Measurements from ENCODE around the gene RAPGEF4. TPM values are rescaled to one million over a fixed set of nuclear protein-coding genes. Genes with fewer than 3 reads are reported as not detected.
A peak's percentile ranks its signal among the peaks of the same experiment; 100 is the strongest.
"Not testable (repeated sequence)": the region's sequence is repeated elsewhere in the genome, so short reads cannot be mapped to it uniquely, and the experiment has no call there.

The RAPGEF4 gene
- total RNA-seq, 1 donor from 2014 or later, result 14.2 TPM

DNA sequence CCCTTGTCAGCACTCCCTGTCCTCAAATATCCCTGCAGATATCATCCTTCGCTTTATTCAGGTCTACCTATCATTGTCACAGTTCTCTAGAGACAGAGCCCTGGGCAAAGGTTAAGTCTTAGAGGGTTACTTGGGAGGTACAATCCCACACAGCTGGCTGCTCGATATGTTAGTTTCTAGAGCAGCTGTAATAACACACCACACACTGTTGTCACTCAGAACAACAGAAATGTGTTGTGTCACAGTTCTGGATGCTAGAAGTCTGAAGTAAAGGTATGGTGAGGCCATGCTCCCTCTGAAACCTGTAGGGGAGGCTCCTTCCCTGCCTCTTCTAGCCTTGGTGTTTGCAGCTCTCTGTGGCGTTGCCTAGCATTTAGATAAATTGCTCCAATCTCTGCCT is 9.9 kb upstream of the RAPGEF4 start:
- DNase-seq (ENCODE audit: low read depth in 2 of 2), result no peak

DNA sequence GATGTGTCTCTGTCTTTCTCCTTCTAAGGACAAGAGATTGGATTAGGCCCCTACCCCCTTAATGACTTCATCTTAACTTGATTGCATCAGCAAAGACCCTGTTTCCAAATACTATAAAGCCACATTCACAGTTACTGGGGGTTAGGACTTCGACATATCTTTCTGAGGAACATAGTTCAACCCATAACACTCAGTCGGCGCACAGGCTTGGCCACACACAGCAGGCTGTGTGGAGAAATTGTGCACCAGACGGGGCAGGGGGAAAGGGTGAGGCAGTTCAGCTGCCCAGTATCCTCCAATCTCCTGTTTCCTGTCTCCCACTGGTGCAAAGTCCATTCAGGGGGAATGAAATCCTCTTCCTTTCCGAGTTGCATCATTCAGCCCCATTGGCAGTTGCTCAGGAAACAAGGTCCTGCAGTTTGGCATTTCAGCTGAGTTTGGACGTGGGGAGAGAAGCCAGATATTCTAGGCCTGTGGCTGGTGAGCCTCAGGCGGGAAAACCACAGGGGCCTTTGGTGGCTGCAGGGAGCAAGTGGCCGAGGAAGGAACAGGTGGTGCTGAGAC is 9.4 kb upstream of the RAPGEF4 start:
- DNase-seq (ENCODE audit: low read depth in 2 of 2), result peak; percentile 76 to 85

DNA sequence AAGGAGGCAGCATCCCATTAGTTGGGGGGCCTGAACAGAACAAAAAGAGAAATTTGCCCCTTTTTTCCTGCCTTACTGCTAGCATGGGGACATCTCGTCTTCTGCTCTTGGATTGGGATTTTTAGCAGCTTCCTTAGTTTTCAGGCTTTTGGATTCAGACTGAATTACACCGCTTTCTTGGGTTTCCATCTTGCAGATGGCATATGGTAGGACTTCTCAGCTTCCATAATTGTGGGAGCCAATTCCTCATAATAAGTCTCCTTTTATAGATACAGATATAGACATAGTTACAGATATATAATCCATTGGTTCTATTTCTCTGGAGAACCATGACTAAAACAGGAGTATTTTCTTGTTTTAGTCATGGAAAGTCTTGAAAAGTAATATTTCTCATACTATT is 5.2 kb upstream of the RAPGEF4 start:
- DNase-seq (ENCODE audit: low read depth in 2 of 2), result no peak

DNA sequence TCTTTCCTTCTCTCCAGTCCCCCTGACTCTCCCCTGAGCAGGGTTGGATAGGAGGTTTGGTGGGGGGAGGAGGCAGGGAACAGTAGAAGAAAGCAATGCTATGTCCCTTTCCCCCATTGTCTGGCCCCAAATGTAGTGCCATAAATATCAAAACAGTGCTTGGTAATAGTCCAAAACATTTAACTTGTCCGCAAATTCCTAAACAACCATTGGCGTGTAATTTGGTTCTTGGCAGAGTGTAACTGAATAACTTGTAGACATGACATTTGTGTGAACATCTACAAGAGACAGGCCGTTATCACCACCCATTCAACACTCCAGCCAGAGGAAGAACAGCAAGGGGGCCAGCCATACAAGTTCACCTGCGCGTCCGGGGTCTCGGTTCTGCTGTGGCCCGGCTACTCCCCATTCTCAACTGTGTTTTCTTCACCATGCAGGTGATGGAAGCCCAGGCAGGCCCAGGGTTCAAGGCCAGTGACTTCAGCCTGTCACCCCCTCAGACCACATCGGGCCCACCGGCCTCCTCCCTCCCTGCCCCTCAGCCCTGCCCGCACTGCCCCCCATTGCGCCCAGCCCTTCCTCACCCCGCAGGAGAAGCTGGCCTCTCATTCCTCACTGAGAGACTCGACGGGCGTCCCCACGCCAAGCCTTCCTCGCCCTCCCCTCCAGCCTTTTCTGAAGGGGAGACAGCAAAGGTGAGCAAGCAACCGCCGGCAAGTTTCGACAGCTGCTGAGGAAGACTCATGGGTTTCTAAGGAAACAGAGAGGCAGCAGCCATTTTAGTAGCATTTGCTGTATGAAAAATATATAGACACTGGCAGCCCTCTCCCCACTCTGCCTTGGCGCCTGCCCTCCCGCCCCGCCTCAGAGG is 699 bp upstream of the RAPGEF4 start:
- DNase-seq (ENCODE audit: low read depth in 2 of 2), result no peak

DNA sequence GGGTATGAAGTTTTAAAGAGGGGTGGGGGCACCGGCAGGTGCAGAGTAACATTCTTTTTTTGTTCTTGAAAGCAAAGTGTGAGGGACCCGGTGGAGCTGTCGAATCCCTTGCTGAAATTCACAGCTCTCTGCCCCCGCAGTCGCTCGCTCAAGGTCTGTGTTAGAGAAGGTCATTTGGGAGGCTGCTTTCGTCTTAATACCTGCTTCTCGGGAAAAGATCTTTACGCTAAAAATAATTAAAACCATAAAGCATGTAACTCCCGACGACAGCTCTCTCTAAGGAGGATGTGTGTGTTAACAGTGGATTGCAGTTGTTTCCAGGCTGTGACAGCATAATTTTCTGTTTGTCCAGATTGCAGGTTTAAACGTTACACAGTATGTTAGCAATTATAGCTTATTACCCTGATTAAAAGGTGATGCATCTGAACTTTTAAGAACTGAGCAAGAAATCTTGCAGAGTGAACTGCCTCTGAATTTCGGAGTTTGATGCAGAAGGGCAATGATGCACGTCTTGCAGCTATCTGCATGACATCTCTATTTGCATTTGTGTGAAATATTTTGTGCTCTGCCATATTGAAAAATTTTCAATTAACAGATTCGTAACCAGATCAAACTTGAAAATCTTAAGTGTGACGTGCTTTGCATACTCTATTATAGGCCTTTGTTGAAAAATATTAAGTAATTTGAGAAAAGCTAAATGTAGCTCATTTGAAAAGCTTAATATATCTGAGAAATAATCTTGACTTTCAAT is 954 bp downstream of the RAPGEF4 start:
- no peak for DNase-seq (ENCODE audit: low read depth in 2 of 2)

DNA sequence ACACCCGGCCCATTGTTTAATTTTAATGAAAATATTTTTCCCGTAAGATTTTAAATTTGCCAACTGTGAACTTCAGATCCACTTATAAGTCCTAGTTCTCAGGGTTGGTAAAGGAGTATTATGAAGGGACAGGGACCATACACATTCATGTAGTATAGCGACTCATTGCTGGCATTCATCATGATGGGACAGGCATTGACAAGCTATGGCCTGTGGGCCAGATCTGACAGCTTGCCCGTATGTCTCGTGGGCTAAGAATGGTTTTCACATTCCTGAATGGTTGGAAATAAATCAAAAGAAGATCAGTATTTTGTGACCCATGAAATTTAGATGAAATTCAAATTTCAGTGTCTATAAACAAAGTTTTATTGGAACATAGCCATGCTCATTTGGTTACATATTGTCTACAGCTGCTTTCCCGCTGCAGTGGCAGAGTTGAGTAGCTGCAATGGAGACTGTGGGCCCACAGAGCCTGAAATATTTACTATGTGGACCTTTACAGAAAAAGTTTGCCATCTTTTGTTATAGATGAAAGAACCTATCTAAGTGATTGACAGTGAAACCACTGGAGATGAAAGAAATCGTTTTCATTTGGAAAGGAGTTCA is 4.1 kb downstream of the RAPGEF4 start:
- DNase-seq (ENCODE audit: low read depth in 2 of 2), result no peak

DNA sequence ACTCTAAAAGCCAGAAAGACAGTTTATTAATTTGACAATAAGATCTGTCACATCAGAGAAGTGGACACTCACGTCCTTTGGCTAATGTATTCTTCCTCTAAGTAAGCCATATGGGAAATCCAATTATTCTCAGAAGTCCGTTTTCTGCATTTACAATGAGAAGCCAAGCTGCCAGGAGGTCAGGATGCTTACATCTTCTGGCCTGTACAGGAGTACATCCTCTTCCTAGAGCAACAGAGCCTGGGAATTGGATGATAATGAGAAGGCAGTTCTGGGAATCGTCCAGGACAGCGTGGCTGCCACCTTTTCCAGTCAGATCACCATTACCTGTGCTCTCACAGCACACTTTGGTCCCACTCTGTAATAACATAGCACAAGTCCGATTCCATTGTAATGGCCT is 5.2 kb downstream of the RAPGEF4 start:
- DNase-seq (ENCODE audit: low read depth in 2 of 2), result no peak

DNA sequence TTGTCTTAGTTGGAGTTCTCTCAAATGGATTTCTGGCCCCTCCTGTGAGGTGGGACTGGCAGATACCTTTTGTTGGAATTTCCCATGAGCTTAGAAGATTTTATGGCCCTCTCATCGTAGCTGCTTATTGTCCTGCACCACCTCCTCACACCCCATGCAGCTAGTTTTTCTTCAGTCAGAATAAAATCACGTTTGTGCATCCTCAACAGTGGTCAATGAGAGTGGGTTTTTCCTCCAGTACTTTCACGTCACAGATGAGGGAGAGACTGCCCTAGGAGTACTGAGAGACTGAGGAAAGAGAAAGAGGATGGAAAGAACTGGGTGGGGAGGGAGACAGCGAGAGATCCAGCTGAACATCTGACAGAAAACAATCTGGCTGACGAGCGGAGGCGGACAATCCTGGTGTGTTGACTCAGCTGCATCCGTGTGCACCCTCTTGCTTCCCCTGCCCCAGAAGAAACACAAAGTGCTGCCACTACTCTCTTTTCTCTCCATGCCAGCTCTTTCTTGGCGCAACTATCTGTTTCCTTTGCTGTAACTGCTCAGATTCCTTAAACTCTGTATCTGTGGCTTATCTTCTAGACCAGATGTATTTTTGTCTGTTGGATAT is 7.4 kb downstream of the RAPGEF4 start:
- DNase-seq (ENCODE audit: low read depth in 2 of 2), result peak; percentile 80 to 98

DNA sequence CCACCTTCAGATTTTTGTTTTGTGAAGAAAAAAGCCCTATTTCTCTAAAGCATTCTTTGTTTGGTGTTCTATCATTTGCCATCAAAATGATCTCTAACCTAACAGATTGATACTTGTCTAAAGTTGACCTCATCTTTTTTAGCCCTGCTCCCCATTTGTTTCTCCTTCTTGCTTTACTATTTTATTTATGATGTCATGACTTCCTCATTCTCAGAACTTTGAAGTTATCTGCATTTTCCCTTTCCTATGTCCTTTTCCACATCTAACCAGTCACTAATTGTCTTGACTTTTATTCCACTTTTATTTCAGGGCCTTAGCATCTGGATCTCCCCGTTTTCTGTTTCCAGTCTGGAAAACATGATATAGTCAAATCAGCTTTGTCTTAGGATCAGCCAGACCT is 8.3 kb downstream of the RAPGEF4 start:
- no peak for DNase-seq (ENCODE audit: low read depth in 2 of 2)

DNA sequence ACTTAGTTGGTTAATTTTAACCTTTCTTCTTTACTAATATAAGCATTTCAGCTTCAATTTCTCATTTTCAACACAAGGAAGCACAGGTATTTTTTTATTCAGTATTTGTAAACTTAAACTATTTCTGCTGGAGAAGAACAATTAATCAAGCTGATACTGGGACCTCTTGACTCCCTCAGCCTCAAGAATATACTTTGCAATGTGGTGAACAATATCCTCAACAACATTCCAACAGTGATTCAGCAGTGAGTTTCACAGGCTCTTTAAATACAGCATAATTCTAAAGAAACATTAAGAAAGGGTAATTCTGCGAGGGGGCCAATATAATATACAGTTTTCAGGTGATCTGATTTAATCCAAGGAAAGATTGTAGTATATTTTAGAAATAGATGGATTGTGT is 10.0 kb downstream of the RAPGEF4 start:
- DNase-seq (ENCODE audit: low read depth in 2 of 2), result peak in 1 of 2 donors; percentile 72

DNA sequence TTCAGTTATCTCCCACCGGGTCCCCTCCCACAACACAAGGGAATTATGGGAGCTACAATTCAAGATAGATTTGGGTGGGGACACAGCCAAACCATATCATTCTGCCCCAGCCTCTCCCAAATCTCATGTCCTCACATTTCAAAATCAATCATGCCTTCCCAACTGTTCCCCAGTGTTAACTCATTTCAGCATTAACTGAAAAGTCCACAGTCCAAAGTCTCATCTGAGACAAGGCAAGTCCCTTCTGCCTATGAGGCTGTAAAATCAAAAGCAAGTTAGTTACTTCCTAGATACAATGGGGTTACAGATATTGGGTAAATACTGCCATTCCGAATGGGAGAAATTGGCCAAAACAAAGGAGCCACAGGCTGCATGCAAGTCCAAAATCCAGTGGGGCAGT is 12.9 kb downstream of the RAPGEF4 start:
- DNase-seq (ENCODE audit: low read depth in 2 of 2), result not testable (repeated sequence)

DNA sequence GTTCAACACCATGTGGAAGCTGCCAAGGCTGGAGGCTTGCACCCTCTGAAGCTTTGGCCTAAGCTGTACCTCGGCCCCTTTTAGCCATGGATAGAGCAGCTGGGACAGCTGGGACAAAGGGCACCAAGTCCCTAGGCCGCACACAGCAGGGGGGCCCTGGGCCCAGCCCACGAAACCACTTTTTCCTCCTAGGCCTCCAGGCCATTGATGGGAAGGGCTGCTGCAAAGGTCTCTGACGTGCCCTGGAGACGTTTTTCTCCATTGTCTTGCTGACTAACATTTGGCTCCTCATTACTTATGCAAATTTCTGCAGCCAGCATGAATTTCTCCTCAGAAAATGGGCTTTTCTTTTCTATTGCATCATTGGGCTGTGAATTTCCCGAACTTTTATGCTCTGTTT is 13.7 kb downstream of the RAPGEF4 start:
- no peak for DNase-seq (ENCODE audit: low read depth in 2 of 2)

DNA sequence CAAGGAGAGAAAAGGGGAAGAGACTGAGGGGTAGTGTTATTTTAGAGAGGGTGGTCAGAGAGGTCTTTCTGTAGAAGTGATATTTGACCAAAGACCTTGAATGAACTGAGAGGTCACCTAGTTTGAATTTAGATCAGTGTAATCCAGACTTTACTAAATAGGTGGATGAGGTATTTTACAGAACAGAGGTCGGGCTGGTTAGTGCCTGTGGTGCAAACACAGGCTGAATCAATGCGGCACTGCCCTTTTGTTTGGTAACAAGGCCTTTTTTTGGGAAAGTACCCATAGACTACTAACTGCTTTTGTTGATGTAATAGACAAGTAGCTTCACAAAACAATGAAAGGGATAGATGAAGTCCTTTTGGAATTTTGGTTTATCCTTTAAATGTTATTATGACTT is 15.9 kb downstream of the RAPGEF4 start:
- DNase-seq (ENCODE audit: low read depth in 2 of 2), result no peak

DNA sequence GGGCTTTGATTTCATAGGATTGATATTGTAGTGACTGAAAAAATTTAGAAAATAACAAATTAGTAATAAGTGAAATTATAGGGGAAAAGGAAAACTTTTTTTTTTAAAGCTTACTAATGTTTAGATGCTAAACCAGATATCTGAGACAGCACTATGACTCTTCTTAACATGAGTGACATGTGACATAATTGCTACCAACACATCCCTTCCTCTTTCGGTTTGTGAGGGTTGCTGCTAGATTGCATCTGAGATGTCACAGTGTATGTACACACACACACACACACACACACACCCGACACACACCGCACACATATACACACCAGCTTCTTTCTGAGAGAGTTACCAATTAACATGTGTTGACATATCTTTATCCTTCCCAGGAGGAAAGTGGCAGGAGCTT is 18.0 kb downstream of the RAPGEF4 start:
- no peak for DNase-seq (ENCODE audit: low read depth in 2 of 2)

DNA sequence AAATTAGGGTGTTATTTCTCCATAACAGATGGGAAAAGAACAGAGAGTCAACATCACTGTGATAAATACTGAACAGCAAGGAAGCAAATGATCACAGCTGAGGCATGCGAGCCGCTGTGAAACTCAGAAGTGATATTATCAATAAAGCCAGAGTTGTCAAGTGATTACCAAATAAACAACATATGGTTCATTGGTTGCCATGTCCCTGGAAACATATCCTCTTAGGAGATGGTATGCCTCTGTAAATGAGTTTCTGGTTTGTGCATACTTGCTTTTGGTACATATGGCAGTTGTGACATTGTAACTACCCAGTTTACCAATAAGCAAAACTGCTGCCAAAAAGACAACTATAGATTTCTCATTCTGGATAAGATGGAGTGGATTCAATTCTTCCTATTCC is 23.8 kb downstream of the RAPGEF4 start:
- DNase-seq (ENCODE audit: low read depth in 2 of 2), result no peak

DNA sequence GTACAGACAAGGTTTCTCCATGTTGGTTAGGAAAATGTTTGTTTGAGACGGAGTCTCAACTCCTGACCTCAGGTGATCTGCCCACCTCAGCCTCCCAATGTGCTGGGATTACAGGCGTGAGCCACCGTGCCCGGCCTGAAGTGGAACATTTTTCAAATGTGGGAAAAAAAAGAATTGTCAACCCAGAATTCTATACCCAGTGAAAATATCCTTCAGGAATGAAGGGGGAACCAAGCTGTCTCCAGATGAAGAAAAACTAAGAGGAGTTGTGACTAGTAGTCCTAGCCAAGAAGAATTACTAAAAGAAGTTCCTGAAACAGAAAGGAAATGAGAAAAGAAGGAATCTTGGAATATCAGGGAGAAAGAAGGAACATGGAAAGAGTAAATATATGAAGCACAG is 25.7 kb downstream of the RAPGEF4 start:
- DNase-seq (ENCODE audit: low read depth in 2 of 2), result no peak

DNA sequence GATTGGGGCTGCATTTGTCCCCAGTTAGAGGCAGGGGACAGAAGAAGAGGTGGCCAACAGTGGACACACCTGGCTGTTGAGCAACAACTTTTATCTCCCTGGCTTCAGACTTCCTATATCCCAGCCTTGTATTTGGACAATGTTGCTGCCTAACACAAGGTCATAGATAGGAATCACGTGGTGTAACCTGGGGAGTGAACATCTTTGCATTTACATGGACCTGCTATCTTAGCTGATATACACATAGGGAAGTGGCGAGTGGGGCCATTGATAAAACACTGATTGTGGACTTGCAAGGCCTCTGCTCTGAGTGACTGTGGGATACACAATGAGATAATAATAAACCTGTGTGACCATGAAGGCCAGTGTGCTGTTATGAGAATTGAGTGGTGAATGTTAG is 26.9 kb downstream of the RAPGEF4 start:
- no peak for DNase-seq (ENCODE audit: low read depth in 2 of 2)

DNA sequence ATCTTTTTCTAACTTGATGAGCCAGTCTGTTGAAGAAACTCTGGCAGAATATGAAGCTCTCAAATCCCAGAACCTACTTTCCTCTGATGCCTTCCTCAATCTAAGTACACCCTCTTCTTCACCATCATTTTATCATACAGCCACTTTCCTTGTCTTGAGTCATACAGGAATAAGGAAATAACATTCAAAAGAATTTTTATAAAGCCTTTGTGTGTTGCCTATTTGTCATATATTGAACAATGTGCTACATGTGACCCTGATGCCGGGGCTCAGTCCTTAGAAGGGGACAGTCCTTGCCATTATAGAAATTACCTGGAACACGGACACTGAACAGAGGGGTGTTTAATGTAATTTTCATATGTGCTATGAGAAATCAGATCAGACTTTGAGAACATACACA is 27.4 kb downstream of the RAPGEF4 start:
- no peak for DNase-seq (ENCODE audit: low read depth in 2 of 2)

DNA sequence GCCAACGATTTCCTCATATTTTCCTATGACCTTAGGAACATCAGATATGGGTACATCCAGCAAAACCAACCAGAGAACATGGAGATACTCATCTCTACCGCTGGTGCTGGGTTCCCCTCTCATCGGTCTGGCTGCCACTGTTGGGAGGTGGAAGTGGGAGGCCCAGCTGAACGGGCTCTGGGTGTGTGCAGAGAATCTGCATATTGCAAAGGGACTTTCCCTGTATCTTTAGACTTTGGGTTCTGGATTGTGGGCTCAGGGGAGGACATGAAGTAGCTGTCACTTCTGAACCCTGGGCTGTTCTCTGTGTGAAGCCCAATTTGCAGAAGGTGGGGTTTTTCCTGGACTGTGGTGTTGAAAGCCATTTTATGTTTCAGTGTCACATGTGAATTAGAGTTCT is 30.0 kb downstream of the RAPGEF4 start:
- no peak for DNase-seq (ENCODE audit: low read depth in 2 of 2)

DNA sequence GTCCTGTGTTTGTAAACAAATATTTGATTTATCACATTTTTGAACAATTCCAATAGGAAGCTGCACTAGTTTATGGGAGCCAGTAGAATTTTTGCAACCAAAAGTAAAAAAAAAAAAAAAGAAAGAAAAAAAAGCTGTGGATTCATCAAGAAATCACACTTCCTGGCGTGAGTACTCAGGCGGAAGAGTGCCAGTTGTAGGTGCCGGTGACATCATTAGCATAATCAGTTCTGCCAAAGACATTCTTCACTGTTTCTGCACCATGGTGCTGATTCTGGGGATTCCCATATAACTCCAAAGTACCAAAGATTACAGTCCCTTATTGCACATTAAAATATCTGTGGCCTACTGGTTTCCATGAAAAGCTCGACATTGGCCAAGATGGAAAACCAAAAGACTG is 32.8 kb downstream of the RAPGEF4 start:
- no peak for DNase-seq (ENCODE audit: low read depth in 2 of 2)

DNA sequence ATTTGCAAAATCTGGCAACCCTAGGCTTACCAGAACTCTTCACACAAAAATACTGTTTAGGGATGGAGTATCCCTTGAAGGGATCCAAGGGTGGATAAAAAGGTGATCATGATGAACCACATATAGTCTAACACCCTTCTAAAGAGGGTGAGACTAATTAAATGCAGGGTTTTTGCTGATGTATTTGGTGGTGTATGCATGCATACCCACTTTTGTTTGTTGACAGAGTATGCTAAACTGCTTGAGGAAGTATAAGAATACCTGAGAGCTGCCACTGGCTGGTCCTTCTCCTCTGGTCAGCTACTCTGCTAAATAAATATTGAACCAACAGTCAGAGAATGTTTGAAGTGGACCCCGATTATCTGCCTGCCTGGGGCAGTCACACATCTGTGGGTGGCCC is 34.2 kb downstream of the RAPGEF4 start:
- no peak for DNase-seq (ENCODE audit: low read depth in 2 of 2)

DNA sequence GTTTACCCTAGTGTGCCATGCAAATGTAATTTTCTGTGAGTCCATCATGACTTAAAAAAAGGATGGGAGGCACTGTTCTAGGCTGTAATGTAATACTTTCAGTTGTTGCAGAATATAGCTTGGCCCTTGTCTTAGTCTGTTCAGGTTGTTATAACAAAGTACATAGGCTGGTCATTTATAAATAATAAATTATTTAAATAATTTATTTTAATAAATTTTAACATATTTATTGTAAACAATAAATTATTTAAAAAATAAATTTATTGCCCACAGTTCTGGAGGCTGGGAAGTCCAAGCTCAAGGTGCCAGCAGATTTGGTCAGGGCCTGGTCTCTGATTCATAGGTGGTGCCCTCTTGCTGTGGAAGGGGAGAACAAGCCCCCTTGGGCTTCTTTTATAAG is 35.2 kb downstream of the RAPGEF4 start:
- DNase-seq (ENCODE audit: low read depth in 2 of 2), result no peak
